Keratinocyte (primary cell): ENCODE data around the gene DCAF8.

Experiments
- EZH2 ChIP-seq: IDR thresholded peaks from one replicate; pipeline ENCODE4 v1.6.1; 2012; ENCODE audit warnings: inconsistent platforms, mild to moderate bottlenecking, low read length, moderate library complexity
- TF ChIP-seq, protein P1 (sequence below), 3 experiments: IDR thresholded peaks in 1 of 3; conservative IDR thresholded peaks in 1 of 3; optimal IDR thresholded peaks in 1 of 3; 2 replicates in 2 of 3; 3 replicates in 1 of 3; pipeline versions ENCODE3 to v1.5.1; 2011; ENCODE audit warnings: low read length in 3 of 3, mild to moderate bottlenecking in 3 of 3, moderate library complexity in 2 of 3, control low read depth in 1 of 3, inconsistent platforms in 1 of 3; ENCODE audit not compliant: insufficient read depth in 2 of 3; ENCODE audit errors: extremely low read depth in 1 of 3

DNA sequence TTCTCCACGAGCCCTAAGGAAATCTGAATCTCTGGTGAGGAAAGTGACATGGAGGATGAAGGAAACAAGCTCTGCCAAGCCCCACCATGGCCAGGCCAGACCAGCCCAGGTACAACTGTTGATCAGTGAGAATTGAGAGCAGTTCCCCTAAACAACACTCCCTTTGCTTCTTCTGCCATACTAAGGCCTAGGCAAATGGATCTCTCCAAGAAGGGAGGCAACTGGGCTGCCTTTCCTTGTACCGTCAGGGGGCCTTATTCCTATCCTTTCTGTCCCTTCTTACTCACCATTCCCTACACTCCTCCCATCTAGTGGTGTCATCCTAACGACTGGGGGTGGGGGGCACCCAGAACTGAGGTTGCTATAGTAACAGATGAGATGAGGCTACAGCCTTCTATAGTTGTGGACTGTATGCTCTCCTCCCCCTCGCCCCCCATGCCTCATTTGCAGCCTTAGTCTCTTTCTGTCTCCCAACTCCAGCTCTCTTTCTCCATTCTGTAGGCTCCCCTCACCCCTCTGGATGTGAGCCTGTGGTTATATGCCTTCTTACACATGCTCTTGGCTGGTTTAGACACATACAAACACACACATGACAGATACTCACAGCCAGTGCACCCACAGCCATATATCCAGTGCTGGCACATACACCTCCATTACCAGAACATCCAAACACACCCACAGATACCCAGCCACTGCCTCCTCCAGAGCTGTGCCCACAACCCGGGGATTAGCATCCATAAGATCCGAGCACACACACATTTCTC lies 53.6 kb downstream of the DCAF8 start:
- TF ChIP-seq, protein P1, sequence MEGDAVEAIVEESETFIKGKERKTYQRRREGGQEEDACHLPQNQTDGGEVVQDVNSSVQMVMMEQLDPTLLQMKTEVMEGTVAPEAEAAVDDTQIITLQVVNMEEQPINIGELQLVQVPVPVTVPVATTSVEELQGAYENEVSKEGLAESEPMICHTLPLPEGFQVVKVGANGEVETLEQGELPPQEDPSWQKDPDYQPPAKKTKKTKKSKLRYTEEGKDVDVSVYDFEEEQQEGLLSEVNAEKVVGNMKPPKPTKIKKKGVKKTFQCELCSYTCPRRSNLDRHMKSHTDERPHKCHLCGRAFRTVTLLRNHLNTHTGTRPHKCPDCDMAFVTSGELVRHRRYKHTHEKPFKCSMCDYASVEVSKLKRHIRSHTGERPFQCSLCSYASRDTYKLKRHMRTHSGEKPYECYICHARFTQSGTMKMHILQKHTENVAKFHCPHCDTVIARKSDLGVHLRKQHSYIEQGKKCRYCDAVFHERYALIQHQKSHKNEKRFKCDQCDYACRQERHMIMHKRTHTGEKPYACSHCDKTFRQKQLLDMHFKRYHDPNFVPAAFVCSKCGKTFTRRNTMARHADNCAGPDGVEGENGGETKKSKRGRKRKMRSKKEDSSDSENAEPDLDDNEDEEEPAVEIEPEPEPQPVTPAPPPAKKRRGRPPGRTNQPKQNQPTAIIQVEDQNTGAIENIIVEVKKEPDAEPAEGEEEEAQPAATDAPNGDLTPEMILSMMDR (optimal IDR thresholded peaks at IDR 0.05 in 1 of 3, IDR thresholded peaks at IDR 0.05 in 1 of 3, conservative IDR thresholded peaks at IDR 0.05 in 1 of 3; ENCODE audit: extremely low read depth in 1 of 3, insufficient read depth in 2 of 3, low read length in 3 of 3): no peak
- TF ChIP-seq EZH2: no peak
